ENCODE measurements around the gene CCSER1. TPM values are rescaled to one million over a fixed set of nuclear protein-coding genes. Genes with fewer than 3 reads are reported as not detected.

The CCSER1 gene
- total RNA-seq, 1 donor from 2014 or later, result not detected

- no peak for DNase-seq (ENCODE audit: low spot score)
- Mint-ChIP-seq H3K27me3 (ENCODE audit: low read depth) (peaks cover 2% of the 10 kb centered on the region), H3K4me1 (ENCODE audit: low read depth) (no peaks in the 10 kb centered on the region), H3K4me3 (ENCODE audit: unreplicated experiment) (no peak overlapping the region), H3K27ac (ENCODE audit: unreplicated experiment) (no peak overlapping the region), H3K9me3 (ENCODE audit: low read depth) (peaks cover 11% of the 10 kb centered on the region), H3K36me3 (ENCODE audit: low read depth) (peaks cover 4% of the 10 kb centered on the region)
- TF ChIP-seq CTCF (IDR thresholded peaks at IDR 0.05), result no peak
Measured at GRCh38 chr4:90792696-90793095, 665.5 kb downstream of the CCSER1 start.

- DNase-seq (ENCODE audit: low spot score), result no peak
- Mint-ChIP-seq H3K27me3 (ENCODE audit: low read depth) (peaks cover 2% of the 10 kb centered on the region), H3K9me3 (ENCODE audit: low read depth) (peaks cover 20% of the 10 kb centered on the region), H3K4me1 (ENCODE audit: low read depth) (no peaks in the 10 kb centered on the region), H3K27ac (ENCODE audit: unreplicated experiment) (no peak overlapping the region), H3K4me3 (ENCODE audit: unreplicated experiment) (no peak overlapping the region), H3K36me3 (ENCODE audit: low read depth) (peaks cover 5% of the 10 kb centered on the region)
- no peak for TF ChIP-seq CTCF (IDR thresholded peaks at IDR 0.05)
Measured at GRCh38 chr4:90798948-90799347, 671.8 kb downstream of the CCSER1 start.

GRCh38 chr4:90799895-90800294 lies 672.7 kb downstream of the CCSER1 start:
- peak; percentile 62 for TF ChIP-seq CTCF (IDR thresholded peaks at IDR 0.05)
- H3K4me3 Mint-ChIP-seq (ENCODE audit: unreplicated experiment), result no peak overlapping the region
- peaks cover 20% of the 10 kb centered on the region for H3K9me3 Mint-ChIP-seq (ENCODE audit: low read depth)
- DNase-seq (ENCODE audit: low spot score), result no peak
- H3K27ac Mint-ChIP-seq (ENCODE audit: unreplicated experiment), result no peak overlapping the region
- peaks cover 2% of the 10 kb centered on the region for H3K27me3 Mint-ChIP-seq (ENCODE audit: low read depth)
- peaks cover 5% of the 10 kb centered on the region for H3K36me3 Mint-ChIP-seq (ENCODE audit: low read depth)
- no peaks in the 10 kb centered on the region for H3K4me1 Mint-ChIP-seq (ENCODE audit: low read depth)

- Mint-ChIP-seq H3K36me3 (ENCODE audit: low read depth) (no peaks in the 10 kb centered on the region), H3K4me3 (ENCODE audit: unreplicated experiment) (no peak overlapping the region)
- no peak for TF ChIP-seq CTCF (IDR thresholded peaks at IDR 0.05)
Measured at GRCh38 chr4:90815569-90815968, 688.4 kb downstream of the CCSER1 start.

GRCh38 chr4:90816754-90817153 lies 689.6 kb downstream of the CCSER1 start:
- Mint-ChIP-seq H3K4me3 (ENCODE audit: unreplicated experiment) (no peak overlapping the region), H3K27ac (ENCODE audit: unreplicated experiment) (no peak overlapping the region), H3K36me3 (ENCODE audit: low read depth) (no peaks in the 10 kb centered on the region), H3K27me3 (ENCODE audit: low read depth) (no peaks in the 10 kb centered on the region), H3K4me1 (ENCODE audit: low read depth) (no peaks in the 10 kb centered on the region), H3K9me3 (ENCODE audit: low read depth) (peaks cover 13% of the 10 kb centered on the region)
- no peak for TF ChIP-seq CTCF (IDR thresholded peaks at IDR 0.05)
- DNase-seq (ENCODE audit: low spot score), result no peak

More at GRCh38 chr4:90815569-90815968, 688.4 kb downstream of the CCSER1 start:
- Mint-ChIP-seq H3K27me3 (ENCODE audit: low read depth) (no peaks in the 10 kb centered on the region), H3K27ac (ENCODE audit: unreplicated experiment) (no peak overlapping the region), H3K9me3 (ENCODE audit: low read depth) (peaks cover 13% of the 10 kb centered on the region), H3K4me1 (ENCODE audit: low read depth) (no peaks in the 10 kb centered on the region)
- DNase-seq (ENCODE audit: low spot score), result no peak
